NCI-H2196 treated with DMSO at 0.1 percent for 48 hours (cell line): Measurements from ENCODE around the gene NCEH1.
"Not testable (repeated sequence)": the region's sequence is repeated elsewhere in the genome, so short reads cannot be mapped to it uniquely, and the experiment has no call there.

ENCODE experiments used
- DNase-seq: peaks from one replicate; lab custom pipeline; 2025; ENCODE audit not compliant: unreplicated experiment; lab: John Stamatoyannopoulos, UW

NCEH1 gene

DNA sequence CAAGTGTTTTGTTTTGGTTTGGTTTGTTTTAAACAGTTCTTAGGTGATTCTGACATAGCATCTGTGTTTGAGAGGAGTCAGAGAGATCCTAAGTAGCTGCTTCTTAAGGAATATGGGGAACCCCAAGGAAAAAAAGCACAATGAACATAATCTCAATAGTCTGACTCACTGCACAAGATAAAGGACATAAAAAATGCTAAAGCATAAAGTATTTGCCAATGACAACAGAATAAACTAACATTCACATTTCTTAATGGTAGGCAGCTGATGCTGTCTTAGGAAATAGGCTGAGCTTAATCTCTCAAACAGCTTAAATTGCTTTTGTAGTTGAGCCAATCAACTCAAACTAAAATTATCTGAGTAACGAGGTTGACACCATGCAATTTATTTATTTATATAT is 2.9 kb downstream of the NCEH1 start:
- DNase-seq: no peak

DNA sequence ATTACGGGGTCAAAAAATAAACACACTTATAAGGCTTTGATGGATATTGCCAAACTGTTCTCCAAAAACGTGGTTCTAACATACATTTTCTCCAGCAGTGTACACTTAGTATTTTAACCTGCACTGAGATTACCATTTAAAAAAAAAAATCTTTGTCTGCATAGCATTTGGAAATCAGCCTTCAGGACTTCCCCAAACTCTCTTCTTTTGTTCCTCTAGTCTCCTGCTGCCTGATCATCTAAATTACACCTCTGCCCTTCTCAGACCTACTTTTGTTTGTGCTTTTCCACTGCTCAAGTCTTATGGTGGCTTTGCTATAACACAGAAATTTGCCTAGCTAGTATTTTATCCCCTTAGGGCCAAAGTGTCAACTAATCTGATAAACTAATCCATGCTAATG is 3.8 kb downstream of the NCEH1 start:
- DNase-seq: no peak

DNA sequence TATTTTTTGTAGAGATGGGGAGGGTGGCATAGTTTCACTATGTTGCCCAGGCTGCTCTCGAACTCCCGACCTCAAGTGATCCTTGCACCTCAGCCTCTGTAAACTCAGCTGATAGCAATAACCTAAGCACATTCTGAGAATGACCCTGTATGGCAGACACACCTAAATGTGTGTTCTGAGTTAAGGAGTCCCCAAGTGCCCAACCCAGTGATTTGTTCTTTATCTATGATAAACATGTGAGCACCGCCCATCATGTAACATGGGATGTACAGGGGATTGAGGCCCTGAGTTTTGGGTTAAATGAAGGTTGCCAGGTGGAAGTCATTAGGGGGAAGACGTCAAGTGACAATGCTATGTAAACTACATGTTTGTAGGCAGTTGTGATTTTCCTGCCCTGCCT is 5.7 kb downstream of the NCEH1 start:
- DNase-seq: no peak

DNA sequence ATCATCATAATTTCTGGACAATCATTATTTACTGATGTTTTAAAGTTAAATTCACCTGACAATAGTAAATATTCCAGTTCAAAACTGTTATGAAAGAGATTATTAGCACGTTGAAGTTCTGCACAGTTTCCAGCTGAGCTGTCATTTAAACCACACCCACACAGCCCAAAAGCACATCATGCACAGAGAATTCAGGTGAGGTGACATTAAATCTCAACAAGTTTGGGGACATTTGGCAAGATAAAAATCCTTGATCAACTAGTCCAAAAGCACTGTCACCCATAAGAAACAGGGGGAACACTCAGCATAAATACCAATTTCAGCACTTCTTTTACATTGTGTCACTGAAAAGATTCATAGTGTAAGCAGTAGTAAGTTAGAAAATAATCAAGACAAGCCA is 6.9 kb downstream of the NCEH1 start:
- DNase-seq: no peak

DNA sequence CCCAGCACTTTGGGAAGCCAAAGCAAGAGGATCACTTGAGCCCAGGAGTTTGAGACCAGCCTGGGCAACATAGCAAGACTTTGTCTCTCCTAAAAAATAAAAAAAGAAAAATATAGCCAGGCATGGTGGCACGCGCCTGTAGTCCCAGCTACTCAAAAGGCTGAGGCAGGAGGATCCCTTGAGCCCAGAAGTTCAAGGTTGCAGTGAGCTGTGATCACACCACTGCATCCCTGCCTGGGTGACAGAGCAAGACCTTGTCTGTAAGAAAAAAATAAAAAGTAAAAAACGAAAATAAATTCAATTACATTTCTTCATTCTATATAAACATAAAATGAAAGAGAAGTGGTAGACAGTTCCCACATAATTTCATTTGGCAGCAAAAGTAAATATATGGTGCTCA is 8.1 kb downstream of the NCEH1 start:
- not testable (repeated sequence) for DNase-seq

DNA sequence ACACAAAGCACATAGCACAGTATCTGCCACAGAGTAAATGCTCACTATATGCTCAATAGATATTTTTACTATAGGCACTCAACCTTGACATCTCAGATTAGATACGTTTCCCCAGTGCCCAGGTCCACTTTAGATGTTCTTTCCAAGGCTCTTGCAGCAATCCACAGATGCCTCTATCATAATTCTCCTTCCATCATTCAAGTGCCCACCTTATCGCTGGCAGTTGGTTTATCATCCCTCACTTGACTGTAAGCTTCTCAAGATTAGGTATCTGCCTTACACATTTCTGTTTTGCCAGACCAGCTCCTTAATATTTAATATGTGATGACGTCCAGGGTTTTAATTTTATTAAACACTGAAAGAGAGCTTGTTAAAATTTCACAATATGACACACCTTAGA is 8.6 kb downstream of the NCEH1 start:
- DNase-seq: no peak

DNA sequence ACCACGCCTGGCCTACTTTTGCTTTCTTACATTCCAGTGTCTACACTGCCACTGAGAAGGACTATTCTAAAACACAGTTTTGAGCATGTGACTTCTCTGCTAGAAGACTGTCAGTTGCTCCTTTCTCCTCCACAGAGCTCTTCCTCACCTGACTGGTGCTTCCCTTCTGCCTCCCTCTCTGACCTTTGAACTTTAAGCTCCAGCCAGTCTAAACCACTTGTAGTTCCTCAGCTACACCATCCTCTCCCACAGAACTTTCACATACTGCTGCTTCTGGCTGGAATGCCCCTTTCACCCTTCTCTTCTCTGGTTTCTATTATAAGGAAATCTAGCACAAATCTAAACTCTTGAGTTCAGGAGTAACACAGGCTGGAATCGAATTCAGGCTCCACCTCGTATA is 9.1 kb downstream of the NCEH1 start:
- DNase-seq: no peak

DNA sequence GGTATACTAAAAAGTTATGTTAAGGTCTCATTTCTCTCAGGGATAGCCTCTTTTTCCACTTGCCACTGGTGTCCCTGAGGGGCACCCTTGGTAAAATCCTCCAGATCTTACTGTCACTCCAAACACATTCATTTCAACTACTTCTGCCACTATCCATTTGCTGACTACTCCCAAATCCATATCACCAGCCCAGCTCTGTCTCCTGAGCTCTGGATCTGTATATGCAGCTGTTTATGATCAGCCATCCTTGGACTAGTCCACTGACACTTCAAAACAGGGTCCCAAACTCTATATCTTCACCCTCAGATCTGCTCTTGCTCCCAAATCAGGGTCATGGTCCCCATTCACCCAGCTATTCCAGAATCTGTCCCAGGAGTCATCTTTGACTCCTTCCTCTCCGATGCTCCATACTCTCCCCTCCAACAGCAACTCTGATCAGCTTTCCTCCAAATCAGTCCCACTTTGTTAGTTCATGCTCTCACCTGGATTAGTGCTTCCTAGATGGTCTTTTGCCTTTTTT is 9.9 kb downstream of the NCEH1 start:
- no peak for DNase-seq

DNA sequence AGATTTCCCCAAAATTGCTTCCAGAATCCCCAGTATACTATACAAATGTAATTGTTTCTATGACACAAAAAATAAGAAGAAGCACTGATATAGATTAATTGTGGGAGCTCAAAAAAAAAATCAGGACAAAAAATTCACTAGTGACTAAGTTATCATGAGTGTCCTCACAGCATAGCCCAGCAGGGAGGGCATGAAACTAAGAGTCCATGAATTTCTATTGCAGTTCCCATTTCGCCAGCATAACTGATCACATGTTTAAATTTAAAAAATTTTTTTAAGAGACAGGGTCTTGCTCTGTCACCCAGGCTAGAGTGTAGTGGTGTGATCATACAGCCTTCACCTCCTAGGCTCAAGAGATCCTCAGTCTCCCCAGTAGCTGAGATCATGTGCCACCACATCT is 10.6 kb downstream of the NCEH1 start:
- no peak for DNase-seq

DNA sequence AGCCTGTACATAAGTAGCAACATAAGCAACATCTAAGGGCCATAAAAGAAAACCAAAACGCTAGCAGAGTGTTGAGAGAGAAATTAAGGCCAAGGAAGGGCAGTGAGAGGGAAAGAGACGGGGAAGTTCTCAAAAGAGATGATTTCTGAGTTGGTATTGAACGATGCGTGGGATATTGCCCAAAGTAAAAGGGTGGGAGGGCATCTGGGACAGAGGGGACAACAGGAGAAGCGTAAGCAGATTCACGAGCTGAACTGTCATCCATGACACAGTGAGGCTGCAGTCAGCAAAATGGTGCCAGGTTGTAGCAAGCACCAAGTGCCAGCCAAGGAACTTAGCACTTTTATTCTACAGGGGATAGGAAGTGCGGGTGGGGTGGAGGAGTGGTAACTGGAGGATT is 11.8 kb downstream of the NCEH1 start:
- DNase-seq: no peak

DNA sequence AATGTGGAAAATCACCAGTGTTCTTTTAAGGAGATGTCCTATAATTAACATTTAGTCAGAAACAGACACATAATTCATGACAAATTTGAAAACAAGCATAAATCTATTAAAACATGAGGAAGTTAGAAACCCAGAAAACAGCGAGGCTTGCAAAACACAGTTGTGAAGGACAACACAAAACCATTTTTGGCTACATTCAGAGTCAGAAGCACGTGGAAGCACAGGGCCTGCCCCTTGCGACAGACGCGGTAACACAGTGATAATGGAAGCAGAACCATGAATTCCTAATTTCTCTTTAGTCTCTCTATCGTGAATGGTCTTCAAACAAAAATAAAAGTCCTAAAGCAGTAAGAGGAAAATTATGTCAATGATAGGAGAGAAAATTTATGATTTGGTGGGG is 12.2 kb downstream of the NCEH1 start:
- no peak for DNase-seq

DNA sequence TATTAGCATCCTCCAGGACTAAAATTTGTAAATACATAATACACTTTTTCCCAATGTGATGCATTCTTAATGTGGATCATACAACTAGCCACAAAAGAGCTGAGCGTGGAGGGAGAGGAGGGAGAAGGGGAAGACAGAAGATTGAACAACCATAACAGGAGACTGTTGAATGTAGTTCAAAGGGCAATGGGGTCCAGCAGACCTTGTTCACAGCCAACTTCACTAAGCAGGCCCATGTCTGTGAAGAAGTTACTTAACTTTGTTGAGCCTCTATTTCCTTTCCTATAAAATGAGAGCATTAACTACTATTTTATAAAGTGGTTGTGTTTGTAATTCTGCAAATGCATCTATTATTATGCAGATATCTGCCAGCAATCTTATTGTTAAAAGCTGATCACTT is 13.3 kb downstream of the NCEH1 start:
- DNase-seq: no peak

DNA sequence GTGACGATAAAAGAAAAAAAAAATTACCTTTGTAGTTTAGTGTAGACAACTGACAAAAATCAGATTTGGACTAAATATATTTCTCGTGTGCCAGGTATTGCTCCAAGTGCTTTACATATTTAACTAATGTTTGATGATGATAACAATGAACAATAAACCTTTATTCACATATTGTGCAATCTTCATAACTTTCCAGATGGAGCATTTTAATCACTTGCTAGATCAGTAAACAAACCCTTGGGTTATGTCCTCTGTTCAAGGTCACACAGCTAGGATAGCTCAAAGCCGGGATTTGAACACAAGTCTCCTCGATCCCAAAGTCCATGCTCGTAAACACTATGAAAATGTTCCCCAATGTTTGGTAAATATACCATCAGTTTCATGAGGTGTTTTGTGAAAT is 14.5 kb downstream of the NCEH1 start:
- no peak for DNase-seq

DNA sequence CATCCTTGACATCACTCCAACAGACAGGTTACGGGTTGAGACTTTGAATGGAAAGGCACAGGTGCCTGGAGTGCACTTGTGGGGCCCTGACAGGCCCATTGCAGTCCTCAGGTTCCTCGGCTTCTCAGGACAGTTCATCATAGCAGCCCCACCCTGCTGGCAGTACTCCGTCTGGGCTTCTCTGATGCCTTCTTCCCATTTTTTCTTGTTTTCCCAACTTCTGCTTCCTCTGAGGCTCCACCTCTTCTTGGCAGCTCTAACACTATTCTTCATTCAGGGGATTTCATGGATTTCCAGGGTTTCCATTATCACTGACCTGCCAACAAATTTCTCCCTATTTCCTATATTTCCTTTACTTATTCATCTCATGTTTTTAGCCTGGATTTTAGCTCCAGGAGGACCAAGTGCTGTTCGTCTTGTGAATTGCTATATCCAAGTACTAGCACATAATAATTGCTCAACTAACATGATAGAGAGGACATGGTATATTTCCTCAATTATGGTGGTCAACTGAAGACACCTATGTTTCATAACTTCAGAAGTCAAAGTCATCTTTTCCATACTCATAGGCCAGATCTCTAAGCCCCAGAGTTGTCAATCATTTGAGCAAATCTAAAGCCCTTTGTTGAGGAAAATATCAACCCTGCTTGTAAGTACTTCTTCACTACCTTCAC is 16.2 kb downstream of the NCEH1 start:
- no peak for DNase-seq

DNA sequence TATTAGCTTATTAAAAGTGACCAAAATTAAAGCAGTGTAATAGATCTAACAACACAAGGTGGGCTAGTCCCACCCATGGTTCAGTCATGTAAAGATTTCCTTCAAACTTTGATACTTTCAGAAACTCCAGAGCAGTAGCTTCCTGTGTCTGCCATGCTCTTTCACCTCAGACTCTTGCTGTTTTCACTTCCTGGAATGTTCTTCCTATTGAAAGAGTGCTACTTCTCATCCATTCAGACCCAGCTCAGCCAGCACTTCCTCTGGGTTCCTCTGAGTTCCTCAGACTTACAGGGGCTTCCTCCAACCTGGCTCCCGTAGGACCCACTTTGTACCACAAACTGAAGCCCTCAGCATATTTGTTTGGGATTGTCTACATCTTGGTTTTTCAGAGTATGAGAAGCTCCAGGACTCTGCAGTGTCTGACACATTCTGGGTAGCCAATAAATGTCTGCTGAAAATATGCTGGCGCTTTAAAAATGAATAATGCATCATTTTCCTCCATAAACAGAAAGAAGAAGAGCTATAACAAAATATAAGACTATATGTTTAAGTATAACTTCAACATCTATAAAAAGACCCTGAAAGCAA is 18.0 kb downstream of the NCEH1 start:
- DNase-seq: no peak

DNA sequence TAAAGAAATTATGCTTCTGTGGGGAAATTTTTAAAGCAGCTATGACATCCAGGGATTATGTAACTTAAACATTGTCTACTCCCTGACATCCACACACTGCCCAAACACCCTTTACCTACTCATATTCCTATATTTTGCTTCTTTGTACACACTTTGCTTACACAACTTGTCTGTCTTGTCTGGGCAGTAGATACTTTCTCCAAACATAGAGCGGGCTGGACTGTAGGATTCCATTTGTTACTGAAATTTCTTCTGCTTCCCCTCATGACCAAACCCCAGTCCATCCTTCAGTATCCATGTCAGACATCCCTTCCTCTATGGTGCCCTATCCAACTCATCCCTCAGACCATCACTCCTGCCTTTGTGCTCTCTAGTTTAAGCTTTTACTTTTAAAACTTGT is 19.9 kb downstream of the NCEH1 start:
- no peak for DNase-seq

DNA sequence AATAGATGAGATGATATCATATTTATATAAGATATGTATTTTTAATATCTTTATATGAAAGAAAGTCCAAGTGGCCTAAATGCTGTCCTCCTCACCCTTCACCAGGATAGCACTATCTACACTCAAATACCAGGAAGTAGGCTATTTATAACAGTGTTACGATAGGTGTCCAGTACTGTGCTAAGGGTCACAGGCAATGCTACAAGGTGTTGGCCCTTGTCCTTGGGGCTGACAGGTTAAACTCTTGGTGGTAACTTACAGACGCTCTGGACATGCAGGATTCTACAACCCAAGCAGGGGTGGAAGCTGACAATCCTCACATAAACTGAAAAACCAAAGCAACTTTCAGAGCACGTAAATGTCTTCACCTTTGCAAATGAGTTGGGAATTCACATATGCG is 22.3 kb downstream of the NCEH1 start:
- no peak for DNase-seq

DNA sequence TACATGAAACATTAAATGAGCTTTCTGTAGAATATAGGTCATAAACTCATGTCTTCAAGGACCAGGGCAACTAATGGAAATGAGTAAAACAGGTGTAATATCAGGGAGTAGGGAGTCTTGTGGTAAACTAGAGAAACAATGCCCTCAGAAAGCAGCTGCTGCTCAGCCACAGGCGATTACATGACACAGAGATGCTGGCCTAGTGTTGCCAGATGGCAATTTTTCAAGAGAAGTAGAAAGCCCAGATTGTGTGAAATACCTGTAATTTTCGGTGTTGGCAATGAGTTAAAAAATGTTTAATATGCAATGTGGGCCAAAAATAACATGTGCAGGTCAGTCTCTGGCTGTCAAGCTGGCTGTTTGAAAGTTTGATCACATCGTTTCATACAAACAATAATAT is 23.4 kb downstream of the NCEH1 start:
- DNase-seq: peak; percentile 39

DNA sequence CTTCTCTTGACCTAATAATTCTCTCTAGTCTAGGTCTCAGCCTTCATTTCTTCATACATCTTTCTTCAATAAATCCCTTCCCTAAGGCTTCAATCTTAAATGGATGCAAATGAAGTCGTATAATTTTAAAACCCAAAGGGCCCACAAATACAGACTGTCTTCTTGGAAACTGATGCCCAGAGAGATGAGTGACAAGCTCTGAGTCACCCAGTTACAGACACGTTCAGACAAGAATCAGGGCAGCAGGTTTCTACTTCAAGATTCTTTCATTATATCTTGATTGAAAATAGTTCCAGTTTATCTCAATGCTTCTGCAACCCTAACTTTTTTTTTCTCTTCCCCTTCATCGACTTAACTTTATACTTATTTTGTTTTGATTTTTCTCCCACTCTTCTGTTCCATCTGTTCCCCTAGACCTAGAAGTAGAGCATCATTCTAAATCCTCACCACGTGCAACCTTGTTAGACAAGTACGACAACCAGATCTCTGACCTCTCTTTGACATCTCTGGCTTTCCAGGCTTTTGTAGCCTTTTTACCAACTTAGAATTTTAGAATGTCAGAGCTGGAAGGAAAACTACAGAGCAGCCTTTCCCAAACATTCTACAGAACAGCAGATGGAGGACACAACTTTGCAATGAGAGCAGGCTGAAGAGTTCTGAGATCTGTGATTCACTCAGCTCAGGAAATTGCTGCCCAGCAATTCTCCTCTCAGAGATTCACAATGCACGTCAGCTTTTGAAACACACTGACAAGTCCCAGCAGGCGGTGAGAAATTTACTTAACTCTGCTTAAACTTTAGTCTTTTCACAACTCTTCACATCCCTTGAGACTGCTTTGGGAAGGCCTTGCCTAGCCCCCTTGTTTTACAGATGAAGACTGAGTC is 25.3 kb downstream of the NCEH1 start:
- no peak for DNase-seq

DNA sequence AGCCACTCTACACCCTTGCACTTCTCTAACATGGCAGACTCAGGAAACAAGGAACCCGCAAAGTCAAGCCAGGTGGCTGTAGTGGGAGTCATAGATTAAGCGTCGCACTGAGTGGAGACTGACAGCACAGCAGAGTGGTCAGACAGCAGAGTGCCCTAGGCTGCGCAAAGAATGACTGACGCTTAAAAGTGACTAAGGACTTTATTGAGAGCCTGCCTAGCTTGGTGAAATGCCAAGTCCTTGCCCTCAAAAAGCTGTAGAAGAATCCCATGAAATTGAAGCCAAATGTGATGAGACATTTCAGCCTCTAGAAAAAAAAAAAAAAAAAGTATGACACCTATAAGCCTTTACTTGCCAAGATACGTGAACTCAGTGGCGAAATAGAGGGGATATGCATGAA is 30.2 kb downstream of the NCEH1 start:
- DNase-seq: no peak

DNA sequence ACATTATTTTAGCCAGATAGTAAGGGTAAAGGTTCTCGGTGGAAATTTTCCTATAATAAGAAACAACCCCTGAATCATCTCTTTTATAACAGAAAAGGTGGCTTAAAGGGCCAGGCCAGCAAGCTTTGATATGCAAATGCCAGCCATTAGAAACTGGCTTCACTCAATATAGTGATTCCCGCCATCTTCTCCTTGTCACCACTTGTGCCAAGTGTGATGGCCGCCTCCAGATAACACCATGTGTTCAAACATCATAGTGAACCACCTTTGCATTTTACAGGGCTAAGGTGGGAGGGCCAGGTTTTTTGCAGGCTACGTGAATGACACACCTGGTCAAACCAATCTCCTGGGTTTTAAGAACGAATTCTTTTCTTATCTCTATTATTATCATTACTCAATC is 31.3 kb downstream of the NCEH1 start:
- no peak for DNase-seq

DNA sequence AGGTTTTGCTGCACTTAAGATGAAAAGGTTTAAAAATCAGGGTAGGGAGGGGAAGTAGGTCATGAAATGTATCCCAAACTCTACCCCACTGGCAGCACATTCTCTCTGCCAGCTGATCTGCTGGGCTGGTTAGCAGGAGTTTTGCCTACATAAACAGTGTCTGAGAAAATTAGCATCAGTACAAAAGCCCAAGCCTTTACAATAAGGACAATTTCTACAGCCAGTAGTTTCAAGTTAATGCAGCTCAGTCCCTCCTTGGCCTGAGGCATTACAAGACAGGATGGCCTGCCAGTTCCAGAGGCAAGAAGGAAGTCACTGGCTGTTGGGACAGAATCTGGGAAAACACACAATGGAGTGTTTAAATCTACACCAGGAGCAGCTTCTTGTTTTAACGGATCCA is 32.8 kb downstream of the NCEH1 start:
- no peak for DNase-seq
